ENCODE data around the gene ADAM12. TPM values are rescaled to one million over a fixed set of nuclear protein-coding genes. Genes with fewer than 3 reads are reported as not detected.

ADAM12 gene
- total RNA-seq, 2 donors from 2014 or later, result 0.14 to 1.9 TPM

DNA sequence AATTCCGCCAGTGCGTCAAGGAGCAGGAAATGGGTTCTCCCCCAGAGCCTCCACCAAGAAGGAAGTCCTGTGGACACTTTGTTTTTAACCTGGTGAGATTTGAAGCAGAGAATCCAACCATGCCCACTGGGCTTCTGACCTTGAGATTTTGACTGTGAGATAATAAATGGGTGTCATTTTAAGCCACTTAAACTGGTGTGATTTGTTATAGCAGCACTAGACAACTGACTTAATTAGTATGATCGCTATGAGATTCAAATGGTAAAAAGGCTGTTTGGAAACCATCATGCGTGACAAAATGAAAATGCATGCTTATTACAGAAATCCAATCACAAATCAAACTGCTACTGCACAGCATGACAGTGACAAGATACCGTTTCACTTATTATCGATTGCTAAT, 98.0 kb downstream of the ADAM12 start:
- DNase-seq (ENCODE audit: low spot score), result no peak
- intact Hi-C loops (cut with DNase I), result no loop called here
- no peaks in the 10 kb centered on the region for H3K27me3 ChIP-seq (replicated peaks; ENCODE audit: insufficient read depth)
- H3K27ac ChIP-seq, result no peak overlapping the region
- no peaks in the 10 kb centered on the region for H3K9me3 ChIP-seq
- no peak overlapping the region for H3K4me3 ChIP-seq
- 92% methylated on average over 6 of the region's 6 CpGs for WGBS
- no peak for TF ChIP-seq POLR2A (IDR thresholded peaks at IDR 0.05)
- TF ChIP-seq POLR2AphosphoS5 (IDR thresholded peaks at IDR 0.05), result no peak
- TF ChIP-seq, protein P1, sequence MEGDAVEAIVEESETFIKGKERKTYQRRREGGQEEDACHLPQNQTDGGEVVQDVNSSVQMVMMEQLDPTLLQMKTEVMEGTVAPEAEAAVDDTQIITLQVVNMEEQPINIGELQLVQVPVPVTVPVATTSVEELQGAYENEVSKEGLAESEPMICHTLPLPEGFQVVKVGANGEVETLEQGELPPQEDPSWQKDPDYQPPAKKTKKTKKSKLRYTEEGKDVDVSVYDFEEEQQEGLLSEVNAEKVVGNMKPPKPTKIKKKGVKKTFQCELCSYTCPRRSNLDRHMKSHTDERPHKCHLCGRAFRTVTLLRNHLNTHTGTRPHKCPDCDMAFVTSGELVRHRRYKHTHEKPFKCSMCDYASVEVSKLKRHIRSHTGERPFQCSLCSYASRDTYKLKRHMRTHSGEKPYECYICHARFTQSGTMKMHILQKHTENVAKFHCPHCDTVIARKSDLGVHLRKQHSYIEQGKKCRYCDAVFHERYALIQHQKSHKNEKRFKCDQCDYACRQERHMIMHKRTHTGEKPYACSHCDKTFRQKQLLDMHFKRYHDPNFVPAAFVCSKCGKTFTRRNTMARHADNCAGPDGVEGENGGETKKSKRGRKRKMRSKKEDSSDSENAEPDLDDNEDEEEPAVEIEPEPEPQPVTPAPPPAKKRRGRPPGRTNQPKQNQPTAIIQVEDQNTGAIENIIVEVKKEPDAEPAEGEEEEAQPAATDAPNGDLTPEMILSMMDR (IDR thresholded peaks at IDR 0.05), result no peak
- H3K4me1 ChIP-seq (replicated peaks), result no peaks in the 10 kb centered on the region
- H3K36me3 ChIP-seq, result no peaks in the 10 kb centered on the region

DNA sequence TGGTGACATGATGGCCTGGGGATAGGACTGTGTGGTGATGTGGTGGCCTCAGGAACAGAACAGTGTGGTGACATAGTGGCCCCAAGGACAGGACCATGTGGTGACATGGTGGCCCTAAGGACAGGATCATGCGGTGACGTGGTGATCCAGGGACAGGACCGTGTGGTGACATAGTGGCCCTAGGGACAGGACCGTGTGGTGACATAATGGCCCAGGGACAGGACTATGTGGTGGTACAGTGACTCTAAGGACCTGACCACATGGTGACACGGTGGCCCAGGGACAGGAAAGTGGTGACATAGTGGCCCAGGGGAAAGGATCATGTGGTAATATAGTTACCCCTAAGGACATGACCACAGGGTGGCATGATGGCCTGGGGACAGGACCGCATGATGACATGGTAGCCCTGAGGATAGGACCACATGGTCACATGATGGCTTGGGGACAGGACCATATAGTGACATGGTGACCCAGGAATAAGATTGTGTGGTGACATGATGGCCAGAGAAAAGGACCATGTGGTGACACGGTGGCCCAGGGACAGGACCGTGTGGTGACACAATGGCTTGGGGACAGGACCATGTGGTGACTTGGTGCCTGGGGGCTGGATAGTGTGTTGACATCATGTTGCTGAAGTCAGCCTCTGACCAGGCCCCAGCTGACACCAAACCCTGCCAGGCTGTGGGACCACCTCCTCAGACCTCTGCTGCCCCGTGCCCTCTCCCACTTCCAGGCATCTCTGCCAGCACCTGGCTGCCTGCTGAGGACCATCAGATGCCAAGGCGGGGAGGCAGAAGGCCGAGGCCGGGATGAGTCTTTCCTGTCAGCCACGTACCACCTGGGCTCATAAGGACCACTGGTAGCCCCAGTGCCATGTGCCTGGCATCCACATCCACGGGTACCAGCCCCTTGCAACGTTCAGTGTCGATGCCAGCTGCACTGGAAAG, 99.5 kb downstream of the ADAM12 start:
- 91% methylated on average over 16 of the region's 16 CpGs for WGBS

DNA sequence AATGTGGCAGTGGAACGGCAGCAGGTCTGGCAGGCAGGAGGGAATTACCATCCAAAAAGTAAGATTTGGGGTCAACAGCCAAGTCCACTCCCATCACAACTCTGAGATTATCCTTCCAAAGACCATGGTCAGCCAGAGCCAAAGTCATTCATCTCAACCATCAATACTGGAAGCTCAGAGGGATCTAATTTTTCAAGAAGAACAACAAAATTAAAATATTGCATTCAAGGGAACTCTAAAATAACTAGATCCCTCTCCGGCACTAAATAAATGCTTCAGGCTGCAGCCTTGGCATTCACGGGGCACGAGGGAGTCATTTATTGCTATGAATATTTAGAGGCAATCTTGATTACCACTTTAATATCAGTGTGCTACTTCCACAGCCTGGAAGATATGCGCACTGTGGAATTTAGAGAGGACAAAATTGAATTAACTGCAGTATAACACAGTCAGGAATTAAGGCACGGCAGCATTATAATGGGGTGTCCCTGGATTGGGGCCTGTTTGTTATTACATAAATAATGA, 102.0 kb downstream of the ADAM12 start:
- no peak overlapping the region for H3K4me3 ChIP-seq
- TF ChIP-seq, protein P1 (IDR thresholded peaks at IDR 0.05), result no peak
- TF ChIP-seq POLR2AphosphoS5 (IDR thresholded peaks at IDR 0.05) (no peak), POLR2A (IDR thresholded peaks at IDR 0.05) (no peak)
- no peak for DNase-seq (ENCODE audit: low spot score)
- no peak overlapping the region for H3K27ac ChIP-seq
- H3K36me3 ChIP-seq, result no peaks in the 10 kb centered on the region
- no peaks in the 10 kb centered on the region for H3K9me3 ChIP-seq
- 88% methylated on average over 6 of the region's 6 CpGs for WGBS
- intact Hi-C loops (cut with DNase I), result no loop called here
- H3K27me3 ChIP-seq (replicated peaks; ENCODE audit: insufficient read depth), result no peaks in the 10 kb centered on the region
- no peaks in the 10 kb centered on the region for H3K4me1 ChIP-seq (replicated peaks)

More for the DNA sequence above, 99.5 kb downstream of the ADAM12 start:
- no peak overlapping the region for H3K4me3 ChIP-seq
- H3K4me1 ChIP-seq (replicated peaks), result no peaks in the 10 kb centered on the region
- no peak for DNase-seq (ENCODE audit: low spot score)
- intact Hi-C loops (cut with DNase I), result no loop called here
- TF ChIP-seq POLR2A (IDR thresholded peaks at IDR 0.05), result no peak
- TF ChIP-seq POLR2AphosphoS5 (IDR thresholded peaks at IDR 0.05), result no peak
- TF ChIP-seq, protein P1 (IDR thresholded peaks at IDR 0.05), result no peak
- H3K36me3 ChIP-seq, result no peaks in the 10 kb centered on the region
- H3K27ac ChIP-seq, result no peak overlapping the region
- no peaks in the 10 kb centered on the region for H3K9me3 ChIP-seq
- H3K27me3 ChIP-seq (replicated peaks; ENCODE audit: insufficient read depth), result no peaks in the 10 kb centered on the region

GRCh38 chr10:126283307-126283706, 105.0 kb downstream of the ADAM12 start:
- TF ChIP-seq POLR2A (IDR thresholded peaks at IDR 0.05), result no peak
- TF ChIP-seq, protein P1 (IDR thresholded peaks at IDR 0.05), result no peak
- no peak for TF ChIP-seq POLR2AphosphoS5 (IDR thresholded peaks at IDR 0.05)
- Histone ChIP-seq H3K27me3 (replicated peaks; ENCODE audit: insufficient read depth) (no peaks in the 10 kb centered on the region), H3K4me1 (replicated peaks) (no peaks in the 10 kb centered on the region), H3K27ac (no peak overlapping the region), H3K4me3 (no peak overlapping the region), H3K9me3 (no peaks in the 10 kb centered on the region), H3K36me3 (no peaks in the 10 kb centered on the region)
- intact Hi-C loops (cut with DNase I), result no loop called here
- no peak for DNase-seq (ENCODE audit: low spot score)
- WGBS, result 95% methylated on average over 3 of the region's 3 CpGs

Measured in prostate gland (tissue), 2 donors.